NCI-H345 (cell line): ENCODE measurements around the gene INVS.
A peak's percentile ranks its signal among the peaks of the same experiment; 100 is the strongest.
"Not testable (repeated sequence)": the region's sequence is repeated elsewhere in the genome, so short reads cannot be mapped to it uniquely, and the experiment has no call there.

ENCODE experiments used
- DNase-seq: peaks from one replicate; lab custom pipeline; 2025; lab: John Stamatoyannopoulos, UW

The INVS gene

DNA sequence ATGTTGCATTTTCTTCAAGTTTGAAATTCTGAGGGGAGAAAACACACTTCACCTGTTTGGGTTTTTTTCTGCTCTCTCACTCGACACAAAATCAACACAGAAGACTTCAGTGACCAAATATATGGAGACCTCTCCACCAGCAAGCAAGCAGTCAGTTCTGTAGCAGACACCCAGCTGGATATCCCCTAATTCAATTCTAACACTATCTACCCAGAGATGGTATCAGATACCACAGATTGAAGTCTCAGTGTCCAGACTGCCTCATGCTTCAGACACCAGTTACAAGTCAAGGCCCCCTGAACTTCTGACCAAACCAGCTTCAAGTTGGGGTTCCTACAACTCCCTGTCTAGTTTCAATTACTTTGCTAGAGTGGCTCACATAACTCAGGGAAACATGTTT lies 97.8 kb downstream of the INVS start:
- DNase-seq = no peak

DNA sequence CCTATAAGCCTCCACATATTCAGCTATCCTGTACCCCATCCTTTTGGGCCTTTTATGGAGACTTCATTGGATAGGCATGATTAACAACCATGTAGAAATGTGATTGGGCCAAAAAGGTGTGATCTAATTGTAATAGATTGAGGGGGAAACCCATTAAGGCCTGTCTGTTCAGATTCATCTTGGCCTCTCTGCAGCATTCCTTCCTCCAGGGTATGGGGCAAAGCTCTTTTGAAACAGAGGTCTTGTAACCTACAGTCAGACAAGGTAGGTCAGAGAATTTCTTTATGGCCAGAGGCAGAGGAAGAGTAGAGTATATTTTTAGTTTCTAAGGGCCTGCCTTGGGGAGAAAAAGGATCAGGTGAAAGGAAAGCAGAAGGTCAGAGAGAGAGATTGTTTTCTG lies 98.5 kb downstream of the INVS start:
- no peak for DNase-seq

DNA sequence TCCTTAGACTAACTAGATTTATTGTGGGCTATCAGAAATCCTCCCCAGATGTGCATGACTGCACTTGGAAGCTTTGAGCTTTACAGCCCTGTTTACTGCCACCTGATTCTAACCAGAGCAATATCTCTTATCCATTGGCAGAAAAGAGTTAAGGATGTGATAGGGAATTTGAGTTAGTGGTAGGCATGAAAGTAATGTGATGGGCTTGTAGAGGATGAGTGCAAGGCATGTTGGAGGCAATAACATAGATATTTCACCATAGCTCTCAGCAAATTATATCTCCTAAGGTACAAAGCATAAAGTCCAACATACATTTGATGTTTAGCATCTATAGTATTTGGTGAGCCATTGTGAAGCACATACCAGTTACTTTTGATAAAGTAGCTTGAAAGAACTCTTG lies 103.8 kb downstream of the INVS start:
- DNase-seq = no peak

DNA sequence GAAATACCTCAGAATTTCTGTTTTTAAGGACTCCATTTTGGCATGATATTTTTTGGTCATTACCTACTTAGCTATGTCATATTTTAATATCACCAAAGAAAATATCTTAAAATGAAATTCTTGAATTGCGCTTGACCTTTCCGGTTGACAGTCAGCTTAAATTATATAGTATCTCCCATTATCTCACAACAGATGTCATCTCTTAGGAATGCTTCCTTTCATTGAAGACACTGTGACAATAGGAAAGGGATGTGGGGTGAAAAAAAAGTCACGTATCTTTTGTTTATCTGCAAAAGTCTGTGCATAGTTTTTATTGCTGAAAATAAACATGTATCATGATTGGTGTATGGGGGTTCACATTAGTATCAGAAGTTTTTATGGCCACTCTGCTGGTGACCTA lies 105.8 kb downstream of the INVS start:
- DNase-seq = no peak

DNA sequence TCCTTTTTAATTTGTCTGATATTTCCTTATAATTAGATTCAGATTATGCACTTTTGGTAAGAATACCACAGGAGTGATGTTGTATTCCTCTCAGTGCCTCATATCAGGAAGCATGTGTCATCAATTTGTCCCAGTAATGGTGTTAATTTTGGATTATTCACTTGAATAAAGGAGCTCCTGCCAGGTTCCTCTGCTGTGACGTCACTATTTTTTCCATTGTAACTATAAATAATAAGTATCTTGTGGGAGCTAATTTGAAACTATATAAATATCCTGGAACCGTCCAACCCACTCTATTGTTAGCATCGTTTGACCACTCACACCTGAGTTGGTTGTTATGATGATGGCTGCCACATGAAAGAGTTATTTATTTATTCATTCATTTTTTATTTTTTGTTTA lies 107.9 kb downstream of the INVS start:
- DNase-seq = no peak

DNA sequence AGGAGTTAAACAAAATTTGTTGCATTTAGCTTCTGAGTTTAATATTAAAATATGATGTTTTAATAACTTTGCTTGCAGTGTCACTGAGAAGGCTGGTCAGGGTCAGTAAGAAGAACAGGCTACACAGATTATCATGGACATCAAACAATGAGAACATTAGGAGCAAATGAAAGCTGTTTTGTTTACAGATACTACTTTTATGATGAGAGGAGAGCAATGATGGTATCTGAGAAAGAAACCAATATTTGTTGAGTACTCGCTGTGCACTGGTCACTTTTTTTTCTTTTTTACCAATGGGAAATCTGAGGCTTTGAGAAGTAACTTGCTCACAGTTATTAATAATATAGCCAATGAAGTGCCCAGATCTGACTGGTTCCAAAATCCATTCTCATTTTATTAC lies 109.6 kb downstream of the INVS start:
- no peak for DNase-seq

DNA sequence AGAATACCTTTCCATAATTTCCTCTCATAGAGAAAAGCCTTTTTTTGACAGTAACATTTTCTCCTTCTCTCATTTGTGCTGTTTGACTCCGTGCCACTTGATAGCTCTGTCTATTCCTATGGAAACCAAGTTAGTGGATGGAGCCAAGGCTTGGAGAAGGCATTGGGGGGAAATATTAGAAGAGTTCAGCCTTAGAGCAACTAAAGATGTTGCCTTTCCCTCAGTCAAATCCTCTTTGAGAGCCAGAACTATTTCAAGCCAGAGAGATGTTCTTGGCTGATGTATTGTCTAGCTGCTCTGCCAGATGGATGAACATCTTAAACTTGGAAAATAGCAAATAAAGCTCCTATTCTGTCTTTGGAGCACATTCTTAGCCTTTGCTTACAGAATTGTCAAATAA lies 112.4 kb downstream of the INVS start:
- DNase-seq = no peak

DNA sequence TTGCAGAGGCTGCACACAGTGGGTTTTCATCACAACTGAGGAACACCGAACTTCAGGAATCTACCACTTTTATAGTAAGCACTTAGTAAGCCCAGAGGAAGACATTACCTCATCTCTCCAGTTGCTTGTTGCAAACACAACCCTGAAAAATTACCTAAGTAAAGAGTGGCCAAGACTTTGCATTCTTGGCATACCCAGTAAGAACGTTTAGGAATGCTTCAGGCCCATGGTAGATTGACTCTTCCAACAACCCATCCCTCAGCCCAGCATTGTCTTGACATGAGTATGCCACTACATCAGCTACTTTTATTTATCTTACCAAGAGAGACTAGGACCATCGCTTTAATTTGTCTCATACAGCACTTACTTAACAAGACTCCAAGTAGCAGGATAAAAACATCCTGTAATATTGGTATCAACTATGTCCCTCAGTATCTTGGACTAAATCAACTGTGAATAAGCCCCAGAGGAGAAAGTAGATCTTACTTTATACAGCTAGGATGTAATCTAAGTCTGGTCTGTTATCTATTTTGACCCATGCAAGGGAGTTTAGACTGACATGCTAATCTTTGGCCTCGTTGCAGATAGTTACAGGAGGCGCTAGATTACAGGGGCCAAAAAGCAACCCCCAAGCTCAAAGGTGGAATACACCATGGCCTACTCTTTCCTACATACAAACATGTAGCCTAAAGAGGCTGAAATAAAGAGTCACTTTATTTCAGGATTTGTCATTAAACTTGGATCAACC lies 114.9 kb downstream of the INVS start:
- no peak for DNase-seq

DNA sequence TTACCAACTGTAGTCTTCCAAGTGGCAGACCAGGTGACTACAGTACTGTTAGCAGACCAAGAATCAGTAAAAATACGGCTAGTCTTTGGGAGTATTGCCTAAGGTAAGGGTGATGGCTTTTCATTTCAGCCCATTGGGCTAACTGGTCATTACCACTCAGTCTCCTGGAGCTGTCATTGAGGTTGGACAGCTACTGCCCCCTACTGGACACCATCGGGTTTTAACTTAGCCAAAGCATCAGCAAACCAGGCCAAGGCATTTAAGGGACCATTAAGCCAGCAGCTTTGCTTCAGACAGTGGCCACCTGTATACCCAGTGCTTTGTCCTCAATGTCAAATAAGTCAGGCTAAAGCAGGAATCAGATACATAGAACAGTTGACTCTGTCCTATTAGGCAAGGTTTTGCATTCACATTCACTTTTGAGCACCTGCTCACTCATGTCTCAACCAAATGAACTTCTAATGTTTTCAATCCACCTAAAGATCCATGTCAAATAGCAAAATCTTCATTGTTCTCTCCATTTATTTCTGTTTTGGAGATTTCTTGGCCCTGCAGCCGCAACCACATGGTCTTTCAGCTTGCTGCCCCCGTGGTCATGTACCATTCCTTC lies 117.2 kb downstream of the INVS start:
- no peak for DNase-seq

DNA sequence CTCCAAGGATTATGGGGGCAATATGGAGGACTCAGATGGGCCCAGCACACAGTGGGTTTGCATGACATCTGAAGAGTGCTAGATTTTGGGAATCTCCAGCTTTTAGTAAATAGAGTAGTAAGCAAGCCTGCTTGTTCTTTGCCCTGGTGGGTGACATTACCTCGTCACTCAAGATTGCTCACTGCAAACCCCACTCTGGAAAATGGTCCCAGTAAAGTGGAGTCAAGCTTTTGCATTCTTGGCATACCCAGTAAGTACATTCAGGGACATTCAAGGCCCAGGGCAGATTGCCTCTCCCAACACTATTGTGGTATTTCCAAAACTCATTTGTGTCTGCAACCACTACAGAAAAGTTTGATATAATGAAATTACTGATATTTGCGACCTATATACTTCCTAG lies 118.5 kb downstream of the INVS start:
- no peak for DNase-seq

DNA sequence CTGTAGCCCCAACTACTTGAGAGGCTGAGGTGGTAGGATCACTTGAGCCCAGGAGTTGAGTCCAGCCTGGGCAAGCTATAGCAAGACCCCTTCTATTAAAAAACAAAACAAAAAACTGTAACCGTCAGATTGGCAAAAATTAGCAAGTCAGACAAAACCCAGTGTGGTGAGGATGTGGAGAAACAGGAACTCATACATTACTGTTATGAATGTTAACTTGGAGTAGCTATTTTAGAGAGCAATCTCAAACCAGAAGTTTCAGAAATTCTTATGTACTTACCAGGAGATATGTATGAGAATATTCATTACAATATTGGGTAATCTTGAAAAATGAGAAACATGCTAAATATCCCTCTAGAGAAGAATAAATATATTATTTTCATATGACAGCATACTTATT lies 120.3 kb downstream of the INVS start:
- no peak for DNase-seq

DNA sequence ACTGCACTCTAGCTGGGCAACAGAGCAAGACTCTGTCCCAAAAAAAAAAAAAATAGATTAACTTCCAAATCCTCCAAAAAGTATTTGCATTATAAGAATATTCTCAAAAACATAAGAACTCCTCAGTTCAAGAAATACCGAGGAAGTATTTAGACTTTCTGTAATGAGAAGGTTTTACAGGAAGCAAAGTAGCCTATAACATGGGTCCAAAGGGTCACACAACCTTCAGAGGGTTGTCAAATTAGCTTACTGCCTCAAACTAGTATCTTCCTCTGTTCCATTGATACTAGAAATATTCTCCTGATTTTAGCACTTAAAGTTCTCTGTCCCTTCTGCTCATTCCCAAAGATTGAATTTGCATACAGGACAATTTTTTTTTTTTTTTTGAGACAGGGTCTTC lies 121.9 kb downstream of the INVS start:
- DNase-seq = no peak

DNA sequence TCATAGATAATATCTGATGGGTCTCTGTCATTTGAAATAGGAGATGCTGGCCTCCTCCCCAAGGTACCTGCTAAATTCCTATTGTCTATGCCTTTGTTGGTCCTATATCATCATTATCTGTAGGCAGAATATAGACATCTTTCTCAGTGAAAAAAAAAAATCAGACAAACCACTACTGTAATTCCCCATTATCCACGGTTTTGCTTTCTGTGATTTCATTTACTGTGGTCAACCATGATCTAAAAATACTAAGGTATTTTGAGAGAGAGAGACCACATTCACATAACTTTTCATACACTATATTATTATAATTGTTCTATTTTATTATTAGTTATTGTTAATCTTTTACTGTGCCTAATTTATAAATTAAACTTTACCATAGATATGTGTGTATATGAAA lies 122.5 kb downstream of the INVS start:
- no peak for DNase-seq

DNA sequence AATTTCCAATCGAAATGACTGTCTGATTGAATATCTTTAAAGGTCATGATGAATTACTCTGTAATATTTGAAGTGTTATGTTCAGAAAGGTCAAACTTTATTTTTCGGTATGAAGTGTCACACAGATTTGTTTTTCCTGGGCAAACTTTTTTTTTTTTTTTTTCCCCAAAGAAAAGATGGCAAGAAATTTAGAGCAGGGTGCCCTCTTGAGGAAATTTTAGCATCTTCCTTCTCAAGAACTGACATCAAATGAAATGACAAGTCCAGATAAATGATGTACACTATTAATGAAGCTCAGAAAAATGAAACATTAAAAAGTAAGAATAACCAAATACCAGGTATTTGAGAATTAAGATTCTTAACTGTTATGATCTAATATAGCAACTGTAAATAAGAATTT lies 123.6 kb downstream of the INVS start:
- DNase-seq = no peak

DNA sequence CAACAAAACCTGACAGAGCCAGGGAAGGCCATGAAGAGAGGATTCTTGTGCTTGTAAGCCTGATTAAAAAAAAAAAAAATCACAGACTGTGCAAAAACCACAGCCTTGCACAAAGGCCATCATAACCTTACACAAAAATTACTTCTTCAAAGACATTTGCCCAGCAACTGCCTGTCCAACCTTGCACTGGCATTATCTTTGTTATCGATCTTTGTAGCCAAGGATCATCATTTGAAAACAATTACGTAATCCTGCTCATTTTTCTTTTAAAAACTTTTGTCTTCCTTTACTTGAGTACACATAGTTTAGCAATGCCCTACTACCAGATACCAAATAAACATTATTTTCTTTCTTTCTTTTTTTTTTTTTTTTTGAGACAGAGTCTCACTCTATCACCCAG lies 128.6 kb downstream of the INVS start:
- DNase-seq = no peak

DNA sequence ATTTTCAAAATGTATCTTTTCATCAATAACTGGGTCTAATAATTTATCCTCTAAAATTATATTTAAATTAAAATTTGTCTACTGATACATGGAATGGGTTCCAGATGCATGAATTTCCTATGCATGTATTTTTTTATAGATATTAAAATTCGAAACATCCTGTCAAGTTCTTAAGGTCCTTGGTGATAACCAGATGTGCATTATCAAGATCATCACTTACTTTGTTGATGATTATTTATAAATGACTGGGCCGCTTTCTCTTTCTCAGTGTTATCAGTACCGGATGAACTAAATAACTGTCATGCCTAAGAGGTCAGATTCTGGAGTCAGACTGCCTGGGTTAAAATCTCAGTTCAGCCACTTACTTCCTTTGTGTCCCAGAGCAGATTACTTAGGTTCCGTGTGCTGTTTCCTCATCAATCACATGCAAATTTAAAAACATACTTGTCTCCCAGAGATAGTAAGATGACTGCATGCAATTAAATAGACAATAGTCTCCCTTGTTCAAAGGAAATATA lies 129.4 kb downstream of the INVS start:
- DNase-seq = no peak

DNA sequence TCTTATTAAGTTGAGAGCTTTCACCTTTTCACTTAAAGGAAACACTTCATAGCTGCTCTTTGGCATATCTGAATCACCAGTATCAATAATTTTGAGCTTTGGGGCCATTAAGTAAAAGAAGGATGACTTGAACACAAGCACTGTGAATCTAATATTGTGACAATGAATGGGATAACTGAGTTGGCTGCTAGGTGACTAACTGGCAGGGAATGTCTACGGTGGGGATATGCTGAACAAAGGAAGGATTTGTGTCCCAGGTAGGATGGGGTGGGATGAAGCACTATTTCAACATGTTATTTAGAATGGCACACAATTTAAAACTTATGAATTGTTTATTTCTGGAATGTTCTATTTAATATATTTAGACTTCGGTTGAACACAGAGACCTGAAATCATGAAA lies 130.1 kb downstream of the INVS start:
- DNase-seq = no peak

DNA sequence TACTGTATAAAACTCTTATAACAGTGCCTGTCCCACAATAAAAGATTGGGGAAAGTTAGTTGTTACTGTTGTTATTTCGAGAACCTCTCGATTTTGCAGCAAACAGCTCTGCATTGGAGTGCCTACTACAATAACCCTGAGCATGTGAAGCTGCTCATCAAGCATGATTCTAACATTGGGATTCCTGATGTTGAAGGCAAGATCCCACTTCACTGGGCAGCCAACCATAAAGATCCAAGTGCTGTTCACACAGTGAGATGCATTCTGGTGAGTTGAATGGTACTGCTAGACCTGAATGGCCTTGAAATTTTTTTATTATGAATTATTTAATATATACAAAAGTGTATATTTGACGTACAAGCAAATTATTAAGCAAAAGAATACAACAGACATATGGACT lies 130.5 kb downstream of the INVS start:
- DNase-seq = peak; percentile 70

DNA sequence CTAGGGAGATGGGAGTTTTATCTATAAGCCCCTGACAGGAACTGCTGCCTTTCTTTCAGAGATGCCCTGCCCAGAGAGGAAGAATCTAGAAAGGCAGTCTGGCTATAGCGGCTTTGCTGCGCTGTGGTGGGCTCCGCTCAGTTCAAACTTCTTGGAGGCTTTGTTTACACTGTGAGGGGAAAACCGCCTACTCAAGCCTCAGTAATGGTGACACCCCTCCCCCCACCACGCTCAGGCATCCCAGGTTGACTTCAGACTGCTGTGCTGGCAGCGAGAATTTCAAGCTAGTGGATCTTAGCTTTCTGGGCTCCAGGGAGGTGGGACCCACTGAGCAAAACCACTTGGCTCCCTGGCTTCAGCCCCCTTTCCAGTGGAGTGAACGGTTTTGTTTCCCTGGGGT lies 137.9 kb downstream of the INVS start:
- DNase-seq = not testable (repeated sequence)

DNA sequence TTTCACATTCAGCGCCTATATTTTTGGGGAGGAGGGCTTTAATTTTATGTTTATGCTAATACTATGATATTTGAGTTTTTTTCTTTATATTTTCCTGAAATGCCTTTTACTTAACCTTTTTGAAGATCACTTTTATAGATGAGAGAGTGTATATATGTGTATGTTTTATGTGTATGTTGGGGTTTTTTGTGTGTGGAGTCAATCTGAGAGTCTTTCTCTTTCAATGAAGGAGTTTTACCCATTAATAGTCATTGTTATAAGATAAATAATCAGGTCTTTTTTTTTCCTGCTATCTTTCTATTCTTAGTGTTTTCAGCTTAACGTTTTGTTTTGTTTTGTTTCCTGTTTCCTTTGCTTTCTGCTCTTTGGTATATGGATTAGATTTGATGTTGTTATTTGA lies 141.5 kb downstream of the INVS start:
- DNase-seq = no peak

DNA sequence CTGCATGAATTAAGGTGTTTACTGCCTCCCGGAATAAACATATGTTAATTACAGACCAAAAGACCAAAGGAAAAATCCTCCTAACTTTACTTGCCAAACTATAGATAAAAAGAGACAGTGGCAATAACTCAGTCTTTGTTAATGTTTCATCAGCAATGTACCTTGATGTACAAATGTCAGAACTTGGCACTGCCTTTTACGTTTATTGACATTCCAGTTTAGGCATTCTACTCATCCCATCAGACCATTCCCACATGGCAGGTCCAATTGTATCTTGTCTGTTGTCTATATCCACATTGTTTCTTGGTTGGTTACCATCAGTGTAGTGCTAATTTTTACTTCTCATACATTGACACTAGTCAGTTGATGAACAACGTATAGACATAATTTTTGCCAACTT lies 168.2 kb downstream of the INVS start:
- DNase-seq = no peak

DNA sequence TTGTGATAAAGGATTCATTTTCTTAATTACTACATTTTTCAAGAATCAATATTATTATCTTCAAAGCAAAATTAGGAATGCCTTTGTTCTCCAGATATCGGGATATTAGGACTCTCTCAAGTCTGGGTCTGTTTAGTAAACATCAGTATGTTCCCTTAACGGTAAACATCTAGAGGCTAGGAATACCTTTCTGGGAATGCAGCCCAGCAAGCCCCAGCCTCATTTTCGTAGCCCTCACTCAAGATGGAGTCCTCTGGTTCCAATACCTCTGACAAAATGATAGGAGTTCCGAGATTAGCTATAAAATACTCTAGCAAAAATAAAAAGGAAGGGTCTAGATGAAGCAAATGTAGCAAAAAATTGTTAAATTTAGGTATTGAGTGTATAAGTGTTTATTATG lies 169.2 kb downstream of the INVS start:
- DNase-seq = no peak

DNA sequence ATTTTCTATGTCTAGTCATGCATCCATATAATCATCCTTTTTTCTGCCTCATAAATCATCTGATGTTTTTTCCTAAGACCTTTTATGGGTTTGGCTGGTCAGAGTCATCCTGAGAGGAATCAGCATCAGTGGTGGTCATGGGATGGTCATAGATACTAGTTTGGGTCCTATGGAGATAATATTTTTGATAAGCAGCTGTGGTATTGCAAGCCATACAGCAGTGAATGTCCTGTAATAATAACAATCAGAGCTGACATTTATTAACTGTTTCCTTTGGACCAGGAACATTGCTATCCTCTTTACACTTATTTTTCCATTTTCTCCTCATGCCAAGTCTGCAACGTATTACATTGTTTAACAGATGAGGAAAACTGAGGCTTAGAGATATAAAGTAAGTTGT lies 170.6 kb downstream of the INVS start:
- DNase-seq = no peak
